ENCODE data around the gene BUD31. TPM values are rescaled to one million over a fixed set of nuclear protein-coding genes. Genes with fewer than 3 reads are reported as not detected.

BUD31 gene
- total and polyA plus RNA-seq, 2 of the 4 experiments (the other 2 are of a cell fraction): 72.6 to 97.2 TPM

DNA sequence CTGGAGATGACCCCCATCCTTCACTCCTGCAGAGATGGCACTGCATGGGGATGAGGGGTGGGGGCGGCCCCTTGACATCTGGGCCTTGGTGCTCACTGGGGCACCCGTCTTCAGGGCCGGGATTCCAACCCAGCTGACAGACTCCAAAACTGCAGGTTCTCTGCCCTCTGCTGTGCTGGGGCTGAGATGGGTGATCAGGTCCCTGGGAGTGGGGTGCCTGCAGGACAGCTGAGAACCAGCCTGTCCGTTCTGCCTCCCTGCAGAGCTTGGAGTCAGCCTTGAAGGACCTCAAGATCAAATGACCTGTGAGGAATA is 14.6 kb upstream of the BUD31 start:
- POLR2A ChIA-PET (ENCODE audit: unreplicated experiment): no interaction called here
- no peak overlapping the region for H3K4me3 ChIP-seq (ENCODE audit: insufficient read depth, low read depth, low read length)
- H2BK15ac ChIP-seq (ENCODE audit: low read depth, low read length): no peak overlapping the region
- no peaks in the 10 kb centered on the region for H3K9me3 ChIP-seq (ENCODE audit: control insufficient read depth, insufficient read depth, low read length)
- H3K4me2 ChIP-seq (ENCODE audit: low read depth, low read length): no peak overlapping the region
- no peak for TF ChIP-seq CEBPB (IDR thresholded peaks at IDR 0.05; ENCODE audit: low read depth, low read length)
- H3K36me3 ChIP-seq (ENCODE audit: control insufficient read depth, insufficient read depth, low read length): peaks cover 74% of the 10 kb centered on the region
- no CpG with 5 or more reads among the region's 4 CpGs for WGBS, 2 experiments (ENCODE audit: extremely low coverage in 2 of 2, insufficient read length in 1 of 2)
- no peak overlapping the region for H4K8ac ChIP-seq (ENCODE audit: low read depth in 2 of 2, low read length in 2 of 2)
- no peak overlapping the region for H2AK9ac ChIP-seq (replicated peaks; ENCODE audit: low read depth, low read length, poor library complexity)
- no peak overlapping the region for H2AFZ ChIP-seq (replicated peaks; ENCODE audit: low read length, poor library complexity)
- H4K91ac ChIP-seq (ENCODE audit: insufficient read depth, low read depth, low read length): no peak overlapping the region
- no TSS peak for BruUV-seq (replicated peaks)
- no peak overlapping the region for H4K5ac ChIP-seq (ENCODE audit: low read depth, low read length)
- H3K9me1 ChIP-seq (ENCODE audit: insufficient read depth, low read length): peaks cover 3% of the 10 kb centered on the region
- intact Hi-C loops (cut with micrococcal nuclease): no loop called here
- no peak overlapping the region for H3K4ac ChIP-seq (ENCODE audit: low read depth, low read length)
- no peak overlapping the region for H3K27ac ChIP-seq (ENCODE audit: insufficient read depth, low read length)
- no peak overlapping the region for H2BK5ac ChIP-seq (ENCODE audit: low read depth, low read length, poor library complexity, severe bottlenecking)
- no peak overlapping the region for H2BK120ac ChIP-seq (ENCODE audit: low read depth, low read length)
- H4K20me1 ChIP-seq (ENCODE audit: insufficient read depth, low read length): peaks cover 67% of the 10 kb centered on the region
- no peak overlapping the region for H3K23ac ChIP-seq (ENCODE audit: low read depth, low read length)
- H3K4me1 ChIP-seq (ENCODE audit: control insufficient read depth, insufficient read depth, low read length): peaks cover 9% of the 10 kb centered on the region
- no peak overlapping the region for H2BK20ac ChIP-seq (ENCODE audit: low read depth, low read length)
- dilution Hi-C loops (cut with HindIII; ENCODE audit: low sequenced_read_pairs, unreplicated experiment): no loop called here
- in situ Hi-C loops (cut with MboI; ENCODE audit: low sequenced_read_pairs): no loop called here
- ATAC-seq (ENCODE audit: low read depth): no peak
- no peaks in the 10 kb centered on the region for H3K27me3 ChIP-seq (ENCODE audit: control insufficient read depth, insufficient read depth, low read length)
- no peak overlapping the region for H3K14ac ChIP-seq (replicated peaks; ENCODE audit: low read depth, low read length)
- H3K56ac ChIP-seq (ENCODE audit: extremely low read depth, insufficient read depth, low read length): no peak overlapping the region
- no peak overlapping the region for H3K18ac ChIP-seq (ENCODE audit: low read depth, low read length)
- no peak overlapping the region for H3K9ac ChIP-seq (ENCODE audit: low read depth, low read length)
- H3K79me1 ChIP-seq (ENCODE audit: low read depth in 1 of 2, low read length in 2 of 2): peaks cover 13 to 59% of the 10 kb centered on the region in 2 experiments
- no peak for DNase-seq
- H2AK5ac ChIP-seq (ENCODE audit: low read depth, low read length): no peak overlapping the region
- CTCF ChIA-PET: no interaction called here

All from IMR-90 (cell line).